ENCODE results near the gene PTGDS.

Gene PTGDS

DNA sequence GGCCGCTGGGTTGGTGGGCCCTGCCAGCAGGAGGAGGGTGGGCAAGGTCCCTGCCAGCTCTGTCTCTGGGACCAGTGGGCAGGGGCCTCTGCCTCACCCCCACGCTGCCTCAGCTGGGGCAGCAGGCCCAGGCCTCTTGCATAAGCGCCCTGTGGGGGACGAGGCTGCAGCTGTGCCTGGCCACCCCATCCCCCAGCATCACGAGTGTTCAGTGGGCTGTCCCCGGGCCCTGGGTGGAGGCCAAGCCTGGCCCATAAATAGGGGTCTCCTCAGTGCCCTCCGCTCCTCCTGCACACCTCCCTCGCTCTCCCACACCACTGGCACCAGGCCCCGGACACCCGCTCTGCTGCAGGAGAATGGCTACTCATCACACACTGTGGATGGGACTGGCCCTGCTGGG lies at the start of gene PTGDS:
TSS of gene PTGDS (plus strand) at position 282 of the 400 bp plus-strand sequence. CDS start at position 357, 75 bp downstream.
- no peak for DNase-seq

DNA sequence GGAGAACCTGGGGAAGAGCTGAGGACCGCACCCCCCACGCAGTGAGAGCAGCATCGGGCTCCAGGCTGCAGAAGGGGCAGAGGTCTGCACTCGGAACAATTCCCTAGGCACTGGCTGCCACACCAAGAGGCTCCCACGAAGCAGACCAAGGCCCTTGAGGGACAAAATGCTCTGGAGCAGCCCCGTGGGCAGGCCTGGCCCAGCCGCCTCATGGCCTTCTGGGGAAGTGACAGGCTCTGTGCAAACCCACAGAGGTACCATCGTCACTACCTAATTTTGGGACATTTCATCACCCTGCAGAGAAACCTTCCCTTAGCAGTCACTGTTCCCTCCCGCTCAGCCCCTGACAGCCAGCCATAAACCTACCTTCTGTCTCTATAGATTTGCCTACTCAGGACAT lies 48.7 kb upstream of the PTGDS start:
- DNase-seq = no peak

DNA sequence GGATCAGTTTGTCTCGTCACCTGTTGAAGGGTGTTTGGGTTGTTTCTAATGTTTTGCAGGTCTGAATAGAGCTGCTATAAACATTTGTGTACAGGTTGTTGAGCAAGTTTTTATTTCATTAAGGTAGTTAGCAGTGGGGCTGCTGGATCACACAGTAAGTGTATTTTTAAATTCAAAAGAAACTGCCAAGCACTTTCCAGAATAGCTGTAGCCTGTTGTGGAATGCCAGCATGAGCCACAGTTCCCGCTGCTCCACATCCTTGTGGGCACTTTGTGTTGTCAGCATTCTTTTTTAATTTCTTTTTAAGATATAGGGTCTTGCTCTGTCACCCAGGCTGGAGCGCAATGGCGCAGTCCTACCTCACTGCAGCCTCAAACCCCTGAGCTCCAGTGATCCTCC lies 47.3 kb upstream of the PTGDS start:
- DNase-seq = no peak

DNA sequence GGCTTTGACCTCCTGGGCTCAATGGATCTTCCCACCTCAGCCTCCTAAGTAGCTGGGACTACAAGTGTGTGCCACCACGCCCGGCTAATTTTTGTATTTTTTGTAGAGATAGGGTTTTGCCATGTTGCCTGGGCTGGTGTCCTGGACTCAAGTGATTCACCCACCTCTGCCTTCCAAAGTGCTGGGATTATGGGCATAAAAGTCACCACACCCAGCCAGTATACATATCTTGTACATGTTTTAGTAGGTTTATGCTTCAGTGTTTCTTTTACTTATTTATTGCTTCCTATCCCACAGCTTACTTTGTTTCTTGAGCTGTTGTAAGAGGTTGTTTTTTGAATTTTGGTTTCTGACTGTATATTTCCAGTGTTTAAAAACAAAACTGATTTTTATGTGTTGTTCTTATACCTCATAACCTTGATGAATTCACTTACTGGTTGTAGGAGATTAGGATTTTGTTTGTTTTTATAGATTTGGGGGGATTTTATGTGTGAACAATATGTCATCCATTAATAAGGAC lies 45.6 kb upstream of the PTGDS start:
- no peak for DNase-seq

DNA sequence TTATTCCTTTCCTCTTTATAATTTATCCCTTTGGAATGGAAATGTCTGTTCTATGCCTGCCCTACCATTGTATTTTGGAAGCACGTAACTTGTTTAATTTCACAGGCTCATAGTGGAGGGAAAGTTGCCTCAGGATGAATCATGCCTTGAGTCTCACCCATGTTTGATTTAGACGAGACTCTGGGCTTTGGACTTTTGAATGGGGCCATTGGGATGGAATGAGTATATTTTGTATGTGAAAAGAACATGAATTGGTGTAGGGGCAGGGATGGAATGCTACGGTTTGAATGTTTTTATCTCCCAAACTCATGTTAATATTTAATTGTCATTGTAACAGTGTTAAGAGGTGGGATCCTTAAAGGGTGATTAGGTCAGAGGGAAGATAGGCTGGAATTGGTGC lies 43.0 kb upstream of the PTGDS start:
- DNase-seq = no peak

DNA sequence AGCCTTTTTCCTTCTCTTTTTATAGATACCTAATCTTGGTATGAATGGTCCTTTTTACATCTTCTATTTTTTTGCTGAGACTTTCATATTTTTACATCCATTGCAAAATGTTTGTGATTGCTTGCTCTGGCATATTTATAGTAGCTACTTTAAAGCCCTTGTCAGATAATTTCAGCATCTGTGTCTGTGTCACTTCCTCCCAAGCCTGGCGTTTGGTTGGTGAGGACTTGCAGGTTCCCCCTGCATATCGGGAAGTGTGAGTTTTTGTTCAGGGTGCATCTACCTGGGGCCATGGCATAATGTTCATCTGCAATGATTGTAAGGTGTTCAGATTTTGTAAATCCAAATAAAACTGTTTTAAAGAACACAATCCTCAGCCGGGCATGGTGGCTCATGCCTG lies 41.7 kb upstream of the PTGDS start:
- no peak for DNase-seq

DNA sequence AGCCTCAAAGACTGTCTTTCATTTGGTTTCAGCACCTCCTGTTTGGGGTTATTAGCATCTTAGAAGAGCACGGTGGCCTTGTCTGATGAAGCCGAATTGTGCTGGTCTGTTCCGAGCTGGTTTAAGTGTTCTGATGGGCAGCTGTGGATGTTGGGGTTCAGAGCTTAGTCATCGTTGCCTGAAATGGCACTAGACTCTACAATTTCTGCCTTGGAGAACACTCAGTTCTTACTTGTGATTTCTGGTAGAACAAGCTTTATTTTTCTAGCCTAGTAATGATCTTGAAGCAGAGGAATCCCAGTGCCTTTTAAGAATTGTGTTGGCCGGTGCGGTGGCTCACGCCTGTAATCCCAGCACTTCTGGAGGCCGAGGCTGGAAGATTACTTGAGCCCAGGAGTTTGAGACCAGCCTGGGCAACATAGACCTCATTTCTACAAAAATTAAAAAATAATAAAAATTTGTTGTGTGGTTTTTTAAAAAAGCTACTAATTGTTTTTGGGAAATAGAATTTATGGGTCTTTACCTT lies 40.6 kb upstream of the PTGDS start:
- peak; percentile 28 for DNase-seq

DNA sequence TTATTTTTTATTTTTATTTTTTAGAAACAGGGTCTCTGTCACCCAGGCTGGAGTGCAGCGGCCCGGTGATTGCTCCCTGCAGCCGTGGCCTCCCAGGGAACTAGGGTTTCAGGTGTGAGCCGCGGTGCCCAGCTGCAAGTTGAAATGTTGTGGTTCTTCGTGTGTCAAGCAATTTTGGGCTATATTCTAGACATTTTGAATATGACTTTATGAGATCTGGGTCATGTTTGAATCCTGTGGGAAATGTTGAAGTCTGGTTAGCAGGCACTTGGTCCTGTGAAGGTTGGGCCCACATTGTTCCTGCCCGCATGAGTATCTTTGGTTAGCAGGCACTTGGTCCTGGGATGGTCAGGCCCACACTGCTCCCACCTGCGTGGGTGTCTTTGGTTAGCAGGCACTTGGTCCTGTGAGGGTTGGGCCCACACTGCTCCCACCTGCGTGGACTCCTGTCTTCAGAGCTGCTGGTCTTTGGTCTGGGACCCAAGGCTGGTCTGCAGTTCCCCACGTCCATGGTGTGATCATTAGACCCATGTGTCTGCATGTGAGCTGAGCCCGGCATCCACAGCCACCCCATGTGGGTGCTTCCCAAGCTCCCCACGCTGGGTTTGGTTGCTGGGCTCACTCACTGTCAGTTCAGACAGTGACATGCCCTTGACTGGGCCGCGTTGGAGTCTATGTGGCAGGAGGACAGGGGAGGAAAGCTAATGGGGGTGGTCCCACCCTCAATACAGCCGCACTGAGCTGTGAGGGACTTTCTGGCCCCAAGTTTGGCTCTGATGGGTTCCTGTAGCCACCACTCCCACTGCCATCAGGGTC lies 39.9 kb upstream of the PTGDS start:
- DNase-seq = no peak

DNA sequence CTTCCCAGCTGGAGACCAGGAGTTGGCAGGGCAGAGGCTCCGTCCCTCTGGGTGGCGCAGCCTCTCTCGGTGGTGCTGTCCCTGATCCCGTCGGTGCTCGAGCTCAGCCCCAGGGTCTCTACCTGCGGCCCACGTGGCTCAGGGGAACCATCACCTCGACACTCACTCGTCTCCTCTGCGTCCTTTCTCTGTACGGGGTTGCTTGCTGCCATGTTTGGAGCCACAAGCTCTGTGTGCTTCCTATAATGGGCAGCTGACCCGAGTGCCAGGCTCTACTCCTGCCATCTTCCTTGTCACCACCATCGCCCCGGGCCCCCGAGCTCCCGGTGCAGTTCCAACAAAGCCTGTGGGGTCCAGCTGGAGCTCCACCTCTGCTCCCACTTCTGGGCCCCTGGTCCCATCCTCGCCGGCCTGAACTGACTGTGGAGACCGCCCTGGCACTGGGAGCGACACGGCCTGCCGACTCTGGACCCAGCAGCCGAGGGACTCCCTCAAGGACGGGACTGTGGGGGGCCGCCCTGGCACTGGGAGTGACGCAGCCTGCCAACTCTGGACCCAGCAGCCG lies 37.8 kb upstream of the PTGDS start:
- no peak for DNase-seq

DNA sequence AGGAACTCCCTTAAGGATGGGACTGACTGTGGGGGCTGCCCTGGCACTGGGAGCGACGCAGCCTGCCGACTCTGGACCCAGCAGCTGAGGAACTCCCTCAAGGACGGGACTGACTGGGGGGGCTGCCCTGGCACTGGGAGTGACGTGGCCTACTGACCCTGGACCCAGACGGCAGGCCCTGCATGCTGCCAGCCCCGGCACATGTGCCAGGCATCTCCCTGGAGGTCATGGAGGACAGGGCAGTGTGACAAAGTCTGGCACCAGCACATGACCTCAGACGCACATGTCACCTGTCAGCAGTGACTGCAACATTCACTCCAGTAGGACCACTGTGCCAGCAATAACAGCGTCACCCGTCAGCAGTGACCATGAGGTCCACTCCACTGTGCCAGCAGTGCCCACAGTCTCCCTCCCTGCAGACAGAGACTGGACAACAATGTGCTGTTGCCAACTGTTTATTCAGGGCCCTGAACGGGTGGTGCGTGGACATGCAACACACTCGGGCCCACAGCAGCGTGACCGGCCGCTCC lies 37.2 kb upstream of the PTGDS start:
- DNase-seq = no peak

DNA sequence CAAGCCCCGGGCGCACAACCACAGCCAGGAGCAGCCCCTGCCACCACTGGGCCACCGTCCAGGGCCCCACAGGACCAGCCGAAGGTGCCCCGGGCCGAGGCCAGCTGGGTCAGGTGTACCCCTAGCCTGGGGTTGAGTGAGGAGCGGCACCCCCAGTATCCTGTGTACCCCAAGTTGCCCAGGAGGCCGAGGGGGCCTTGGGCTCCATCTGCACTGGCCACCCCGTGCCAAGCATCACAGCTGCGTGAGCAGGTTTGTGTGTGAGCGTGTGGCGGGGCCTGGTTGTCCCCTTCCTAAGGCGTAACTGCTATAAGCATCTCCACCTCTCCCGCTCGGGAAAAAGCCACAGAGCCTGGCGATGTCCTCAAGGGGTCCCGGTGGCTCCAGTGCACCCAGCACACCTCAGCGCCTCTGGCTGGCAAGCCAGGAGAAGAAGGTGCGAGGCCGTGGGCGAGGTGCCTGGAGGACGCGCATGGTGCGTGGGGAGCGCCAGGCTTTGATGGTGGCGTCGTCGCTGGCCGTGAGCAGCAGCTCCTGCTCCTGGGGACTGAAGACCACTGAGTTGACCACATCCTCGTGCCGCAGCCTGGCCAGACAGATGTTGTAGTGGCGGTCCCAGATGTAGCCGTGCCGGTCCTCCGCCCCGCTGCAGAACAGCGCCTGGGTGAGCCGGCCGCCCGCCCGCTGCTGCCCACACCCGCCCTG lies 36.6 kb upstream of the PTGDS start:
- no peak for DNase-seq

DNA sequence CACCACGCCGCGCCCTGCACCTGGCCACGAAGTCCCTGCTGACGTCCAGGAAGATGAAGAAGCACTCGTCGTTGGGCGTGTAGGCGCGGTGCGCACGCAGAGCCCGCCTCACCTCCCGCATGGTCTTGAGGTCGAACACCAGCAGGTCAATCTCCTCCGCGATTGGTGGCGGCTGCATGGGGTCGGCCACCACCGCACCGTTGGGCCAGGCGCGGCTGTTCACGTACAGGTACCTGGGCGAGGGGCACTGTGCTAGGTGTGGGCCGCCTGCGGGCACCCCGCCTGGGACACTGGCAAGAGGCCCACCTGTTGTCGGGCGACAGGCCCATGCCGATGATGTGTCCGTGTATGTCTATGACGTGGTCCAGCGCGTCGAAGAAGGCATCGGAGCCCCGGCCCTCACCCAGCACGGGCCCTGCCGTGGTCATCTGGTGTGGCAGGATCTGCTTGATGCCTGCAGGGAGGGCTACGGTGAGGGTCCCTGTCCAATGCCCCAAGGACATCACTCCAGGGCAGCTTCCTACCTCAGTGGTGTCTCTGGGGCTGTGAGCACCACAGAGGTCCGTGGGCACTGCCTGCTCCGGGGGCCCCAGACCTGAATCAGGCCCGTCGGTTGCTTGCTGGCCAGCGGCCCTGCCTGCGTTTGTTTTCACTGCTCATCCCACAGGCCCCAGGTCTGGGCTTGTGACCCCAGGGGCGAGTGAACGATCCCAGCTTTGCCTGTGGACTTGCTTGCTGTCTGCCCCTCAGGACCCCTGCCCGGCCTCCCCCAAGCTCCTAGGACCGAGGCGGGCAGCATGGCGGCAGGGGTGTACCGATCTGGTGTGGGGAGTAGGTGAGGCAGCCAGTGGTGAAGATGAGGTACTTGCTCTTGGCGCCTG lies 35.8 kb upstream of the PTGDS start:
- DNase-seq = no peak

DNA sequence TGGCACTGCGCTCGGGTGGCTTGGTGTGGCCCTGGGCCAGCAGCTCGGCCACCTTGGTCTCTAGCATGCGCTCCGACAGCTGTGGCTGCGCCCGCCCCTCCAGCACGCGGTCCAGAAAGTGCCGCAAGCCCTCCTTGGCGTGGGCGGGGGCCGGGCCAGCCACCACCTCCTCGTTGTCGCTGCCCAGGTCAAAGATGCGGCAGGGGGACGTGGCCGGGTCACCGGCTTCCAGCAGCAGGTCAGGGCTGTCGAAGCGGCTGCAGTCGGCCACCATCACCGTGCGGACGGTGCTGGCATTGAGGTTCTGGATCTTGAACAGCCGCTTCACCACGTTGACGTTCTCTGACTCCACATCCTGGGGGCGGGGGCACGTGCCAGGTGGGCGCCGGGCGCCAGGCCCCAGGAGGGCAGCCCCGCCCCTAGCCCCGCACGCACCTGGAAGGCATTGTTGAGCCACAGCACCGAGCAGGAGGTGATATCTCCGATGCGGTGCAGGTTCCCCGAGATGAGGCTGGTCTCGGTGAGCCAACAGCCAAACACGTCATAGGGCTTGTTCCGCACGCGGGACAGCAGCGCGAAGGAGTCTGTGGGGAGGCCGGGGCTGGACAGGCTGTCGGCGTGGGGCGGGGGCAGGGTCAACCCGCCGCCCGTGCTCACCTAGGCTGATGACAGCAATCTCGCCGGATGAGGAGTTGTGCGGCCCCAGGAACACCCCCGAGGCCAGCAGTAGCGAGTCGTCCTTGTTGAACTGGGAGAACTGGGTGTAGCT lies 35.0 kb upstream of the PTGDS start:
- peak; percentile 47 for DNase-seq

DNA sequence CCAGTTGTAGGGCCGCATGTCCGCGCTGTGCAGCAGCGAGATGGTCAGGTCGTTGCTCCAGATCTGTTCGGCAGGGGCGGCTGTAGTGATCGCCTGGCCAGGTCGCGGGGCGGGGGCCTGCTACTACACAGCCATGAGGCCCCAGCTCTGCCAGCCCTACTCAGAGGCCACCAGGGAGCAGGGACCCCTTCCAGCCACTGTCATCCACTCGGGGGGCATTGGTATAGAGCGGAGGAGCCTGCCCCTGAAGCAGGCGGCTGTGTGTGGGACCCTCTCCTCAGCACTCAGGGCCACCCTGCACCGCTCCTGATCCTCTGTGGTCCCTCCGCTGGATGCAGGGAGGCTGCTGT lies 34.4 kb upstream of the PTGDS start:
- no peak for DNase-seq

DNA sequence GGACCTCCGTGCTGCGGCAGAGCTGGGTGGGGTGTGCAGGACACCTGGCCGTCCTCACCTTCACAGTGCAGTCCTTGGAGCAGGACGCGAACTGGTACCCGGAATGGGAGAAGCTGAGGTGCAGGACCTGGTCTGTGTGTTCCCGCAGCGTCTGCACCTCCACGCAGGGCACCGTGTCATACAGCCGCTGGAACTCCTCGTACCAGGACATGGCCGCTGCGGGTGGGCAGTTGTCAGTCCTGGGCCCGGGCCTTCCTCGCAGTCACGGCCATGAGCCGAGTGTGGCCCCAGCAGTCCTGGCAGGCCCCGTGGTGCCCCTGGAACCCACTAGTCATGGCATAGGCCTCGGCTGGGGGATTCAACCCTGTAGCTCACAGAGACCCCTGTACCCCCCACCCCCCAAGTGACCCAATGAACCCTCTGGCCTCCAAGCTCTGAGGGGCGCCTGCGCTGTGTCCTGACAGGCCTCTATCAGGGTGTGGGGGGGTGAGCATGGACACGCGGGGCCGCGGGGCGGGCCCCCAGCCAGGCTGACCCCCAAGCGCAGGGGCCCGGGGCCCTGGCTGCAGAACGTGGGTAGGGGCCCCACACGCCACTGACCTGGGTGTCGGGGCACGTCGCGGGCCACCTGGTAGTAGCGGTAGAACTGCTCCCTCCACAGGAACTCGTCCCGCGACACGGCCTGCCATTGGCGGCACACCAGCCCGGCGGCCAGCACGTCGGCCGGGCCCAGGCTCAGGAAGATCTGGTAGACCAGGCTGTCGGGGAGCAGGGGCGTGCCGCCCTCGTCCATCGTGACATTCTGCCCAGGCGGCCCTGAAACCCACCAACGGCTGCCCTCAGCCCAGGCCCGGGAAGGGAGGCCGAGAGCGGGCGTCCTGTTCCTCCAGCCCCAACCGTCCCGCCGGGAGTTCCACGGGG lies 33.8 kb upstream of the PTGDS start:
- peak; percentile 53 for DNase-seq

DNA sequence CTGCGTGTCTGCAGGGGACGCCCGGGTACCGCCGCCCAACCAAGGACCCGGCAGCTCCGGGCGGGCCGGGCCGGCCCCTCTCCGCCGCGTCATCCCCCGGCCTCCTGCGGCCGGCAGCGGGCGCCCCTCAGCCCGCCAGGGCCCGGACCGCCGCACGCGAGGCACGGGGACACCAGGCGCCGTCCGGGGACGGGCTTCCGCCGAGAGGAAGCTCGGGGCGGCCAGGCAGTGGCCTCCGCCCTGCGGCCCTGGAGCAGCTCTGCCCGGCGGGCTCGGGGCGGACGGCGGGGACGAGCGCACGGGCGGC lies 33.1 kb upstream of the PTGDS start:
- DNase-seq = no peak

DNA sequence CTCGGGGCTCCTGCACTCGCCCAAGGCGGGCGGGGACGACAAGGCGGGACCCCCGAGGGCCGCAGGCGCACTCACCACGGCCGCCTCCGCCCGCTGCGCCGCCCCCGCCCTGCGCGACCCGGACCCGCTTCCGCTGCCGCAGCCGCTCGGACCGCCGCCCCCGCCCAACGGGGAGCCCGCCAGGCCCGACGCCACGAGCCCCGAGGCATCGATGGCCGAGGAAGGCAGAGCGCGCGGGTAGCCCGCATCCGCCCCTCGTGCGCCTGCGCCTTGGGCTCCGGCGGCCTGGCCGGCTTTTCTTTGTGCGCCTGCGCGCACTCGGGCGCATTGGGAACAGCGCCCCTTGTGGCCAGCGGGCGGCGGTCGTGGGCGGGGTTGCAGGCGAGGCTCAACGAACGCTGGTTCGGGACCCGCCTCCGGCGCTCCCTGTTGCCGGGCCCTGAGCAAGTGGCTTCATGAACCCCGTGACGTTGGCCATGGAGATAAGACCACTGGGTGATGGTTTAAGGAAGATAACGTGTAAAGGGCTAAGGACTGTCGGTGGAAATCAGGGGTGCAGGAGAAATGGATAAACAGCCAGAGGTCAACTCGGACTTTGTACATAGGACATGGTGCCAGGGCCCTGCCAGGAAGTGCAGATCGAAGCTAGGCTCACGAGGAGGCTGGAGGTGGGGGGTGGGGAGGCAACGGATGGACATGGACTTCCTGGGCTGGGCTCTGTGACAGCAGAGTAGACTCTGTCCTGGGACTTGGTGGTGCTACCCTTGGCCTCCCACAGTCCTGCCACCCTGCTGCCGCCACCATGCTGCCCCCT lies 32.6 kb upstream of the PTGDS start, which contains the start of the genes C8G and FBXW5:
TSS of gene C8G (plus strand) at position 725 of the 814 bp plus-strand sequence. CDS start at position 803, 78 bp downstream.
TSS of gene FBXW5 (minus strand) at position 220 of the 814 bp plus-strand sequence. CDS start 655 bp downstream, outside the sequence.
- peak; percentile 96 for DNase-seq

DNA sequence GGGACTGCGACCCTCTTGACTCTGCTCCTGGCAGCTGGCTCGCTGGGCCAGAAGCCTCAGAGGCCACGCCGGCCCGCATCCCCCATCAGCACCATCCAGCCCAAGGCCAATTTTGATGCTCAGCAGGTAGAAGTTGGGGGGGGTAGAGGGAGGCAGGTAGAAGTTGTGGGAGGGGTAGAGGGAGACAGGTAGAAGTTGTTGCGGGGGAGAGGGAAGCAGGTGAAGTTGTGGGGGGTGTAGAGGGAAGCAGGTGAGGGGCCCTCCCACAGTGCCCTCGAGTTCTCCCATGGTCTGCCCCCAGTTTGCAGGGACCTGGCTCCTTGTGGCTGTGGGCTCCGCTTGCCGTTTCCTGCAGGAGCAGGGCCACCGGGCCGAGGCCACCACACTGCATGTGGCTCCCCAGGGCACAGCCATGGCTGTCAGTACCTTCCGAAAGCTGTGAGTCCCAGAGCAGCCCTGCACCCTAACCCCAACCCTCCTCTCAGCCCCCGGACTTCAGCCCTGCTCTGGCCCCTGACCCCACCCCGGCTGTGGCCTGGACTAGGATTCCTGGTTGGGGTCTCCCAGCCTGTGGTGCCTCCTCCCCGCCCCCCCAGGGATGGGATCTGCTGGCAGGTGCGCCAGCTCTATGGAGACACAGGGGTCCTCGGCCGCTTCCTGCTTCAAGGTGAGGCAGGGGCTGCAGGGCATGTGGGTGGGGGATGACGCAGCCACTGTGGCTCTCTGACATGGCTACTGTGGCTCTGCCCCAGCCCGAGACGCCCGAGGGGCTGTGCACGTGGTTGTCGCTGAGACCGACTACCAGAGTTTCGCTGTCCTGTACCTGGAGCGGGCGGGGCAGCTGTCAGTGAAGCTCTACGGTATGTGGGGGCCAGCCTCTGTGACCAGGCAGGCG lies 31.7 kb upstream of the PTGDS start:
- DNase-seq = no peak
